HG02981 (cell line): ENCODE measurements around the gene MTMR1.

Experiments
- ATAC-seq: cut with Tn5 transposase; IDR thresholded peaks from one replicate; pipeline ENCODE4 v1.9.1; 2021; ENCODE audit warnings: mild to moderate bottlenecking, moderate library complexity; ENCODE audit not compliant: unreplicated experiment

MTMR1 gene

GRCh38 chrX:150696331-150696730, 3.1 kb downstream of the MTMR1 start:
- no peak for ATAC-seq

GRCh38 chrX:150696866-150697265, 3.7 kb downstream of the MTMR1 start:
- ATAC-seq = no peak

- ATAC-seq = no peak
Observed at GRCh38 chrX:150697641-150698040, 4.4 kb downstream of the MTMR1 start.

GRCh38 chrX:150698981-150699380, 5.8 kb downstream of the MTMR1 start:
- no peak for ATAC-seq

- ATAC-seq = no peak
Observed at GRCh38 chrX:150700107-150700506, 6.9 kb downstream of the MTMR1 start.

- ATAC-seq = no peak
Observed at GRCh38 chrX:150701377-150701776, 8.2 kb downstream of the MTMR1 start.

GRCh38 chrX:150702966-150703694, 9.9 kb downstream of the MTMR1 start:
- ATAC-seq = no peak

- ATAC-seq = no peak
Observed at GRCh38 chrX:150703695-150703974, 10.4 kb downstream of the MTMR1 start.

- no peak for ATAC-seq
Observed at GRCh38 chrX:150704030-150704613, 10.9 kb downstream of the MTMR1 start.

GRCh38 chrX:150712619-150713018, 19.4 kb downstream of the MTMR1 start:
- no peak for ATAC-seq

- ATAC-seq = no peak
Observed at GRCh38 chrX:150715184-150715583, 22.0 kb downstream of the MTMR1 start.

GRCh38 chrX:150719621-150720020, 26.4 kb downstream of the MTMR1 start:
- no peak for ATAC-seq

- ATAC-seq = no peak
Observed at GRCh38 chrX:150729956-150730355, 36.8 kb downstream of the MTMR1 start.

- ATAC-seq = no peak
Observed at GRCh38 chrX:150730719-150731118, 37.5 kb downstream of the MTMR1 start.

GRCh38 chrX:150731795-150732194, 38.6 kb downstream of the MTMR1 start:
- ATAC-seq = no peak

- no peak for ATAC-seq
Observed at GRCh38 chrX:150736475-150736874, 43.3 kb downstream of the MTMR1 start.

GRCh38 chrX:150752124-150752523, 58.9 kb downstream of the MTMR1 start:
- ATAC-seq = no peak

GRCh38 chrX:150753357-150753756, 60.2 kb downstream of the MTMR1 start:
- ATAC-seq = no peak

GRCh38 chrX:150753968-150754367, 60.8 kb downstream of the MTMR1 start:
- no peak for ATAC-seq

- no peak for ATAC-seq
Observed at GRCh38 chrX:150757371-150757770, 64.2 kb downstream of the MTMR1 start.

GRCh38 chrX:150759568-150760416, 66.6 kb downstream of the MTMR1 start:
- ATAC-seq = no peak

- ATAC-seq = no peak
Observed at GRCh38 chrX:150761176-150761818, 68.1 kb downstream of the MTMR1 start.
